UCSD-AML1 (cell line): ENCODE data around the gene UBL3.

Experiments
- DNase-seq: peaks from one replicate; lab custom pipeline; 2025; ENCODE audit not compliant: unreplicated experiment; lab: John Stamatoyannopoulos, UW

UBL3 gene

GRCh38 chr13:29857085-29857484 lies 6.7 kb upstream of the UBL3 start:
- DNase-seq, result no peak

DNA sequence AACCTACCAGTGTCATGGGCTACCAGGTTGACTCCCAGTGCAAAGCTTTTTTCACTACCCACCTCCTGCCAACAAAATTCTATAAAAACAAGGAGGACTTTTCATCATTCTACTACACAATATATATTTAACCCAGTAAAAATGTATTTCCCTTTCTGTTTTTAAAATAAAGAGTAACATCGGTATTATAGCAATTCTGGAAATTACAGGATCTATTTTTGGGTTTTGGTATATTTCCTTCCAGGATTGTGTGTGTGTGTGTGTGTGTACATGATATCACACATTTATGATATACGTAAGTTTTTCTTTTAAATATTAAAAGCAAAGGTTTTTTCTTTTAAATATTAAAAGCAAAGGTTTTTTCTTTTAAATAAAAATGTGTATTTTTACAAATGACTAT lies 6.0 kb upstream of the UBL3 start:
- no peak for DNase-seq

- no peak for DNase-seq
Observed at GRCh38 chr13:29855784-29856183, 5.4 kb upstream of the UBL3 start.

DNA sequence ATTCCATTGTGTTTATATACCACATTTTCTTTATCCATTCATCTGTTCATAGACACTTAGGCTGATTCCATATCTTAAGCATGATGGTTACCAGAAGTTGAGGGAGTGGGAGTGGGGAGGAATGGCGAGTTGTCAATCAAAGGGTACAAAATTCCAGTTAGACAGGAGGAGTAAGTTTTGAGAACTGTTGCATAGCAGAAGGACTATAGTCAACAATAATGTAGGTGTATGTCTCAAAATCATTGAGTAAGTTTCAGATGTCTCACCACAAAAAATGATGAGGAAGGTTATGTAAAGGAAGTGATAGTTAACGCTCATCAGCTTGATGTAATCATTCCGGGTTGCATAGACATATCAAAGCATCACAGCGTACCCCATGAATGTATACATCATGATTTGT lies 4.6 kb upstream of the UBL3 start:
- no peak for DNase-seq

- no peak for DNase-seq
Observed at GRCh38 chr13:29853131-29853530, 2.7 kb upstream of the UBL3 start.

DNA sequence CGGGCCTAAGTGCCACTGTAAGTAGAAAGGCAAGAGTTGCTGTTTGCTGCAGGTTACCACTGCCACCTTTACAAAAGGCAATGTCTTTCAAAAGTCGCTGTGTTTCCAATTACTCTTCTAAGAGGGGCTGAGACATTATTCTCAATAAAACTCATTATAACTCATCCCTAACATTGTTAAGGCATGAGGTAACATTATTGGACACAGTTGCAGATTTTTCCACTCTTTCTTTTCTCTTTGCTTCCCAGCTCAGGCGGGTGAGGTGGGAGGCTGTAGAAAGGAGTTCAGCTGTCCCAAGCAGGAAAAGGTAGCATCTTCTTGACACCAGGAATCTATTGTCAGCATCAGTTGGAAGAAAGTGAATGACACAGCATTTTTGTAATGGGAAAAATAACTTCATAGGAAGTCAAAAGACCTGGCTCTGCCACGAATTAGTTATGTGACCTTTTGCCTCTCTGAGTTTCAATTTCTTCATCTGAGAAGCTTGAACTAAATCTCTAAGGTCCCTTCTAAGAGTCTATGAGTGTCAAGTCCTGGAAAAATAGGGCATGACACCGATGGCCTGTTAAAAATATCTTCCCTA lies 2.1 kb upstream of the UBL3 start:
- DNase-seq, result no peak

- peak; percentile 55 for DNase-seq
Observed at GRCh38 chr13:29849731-29850212, 645 bp downstream of the UBL3 start.

DNA sequence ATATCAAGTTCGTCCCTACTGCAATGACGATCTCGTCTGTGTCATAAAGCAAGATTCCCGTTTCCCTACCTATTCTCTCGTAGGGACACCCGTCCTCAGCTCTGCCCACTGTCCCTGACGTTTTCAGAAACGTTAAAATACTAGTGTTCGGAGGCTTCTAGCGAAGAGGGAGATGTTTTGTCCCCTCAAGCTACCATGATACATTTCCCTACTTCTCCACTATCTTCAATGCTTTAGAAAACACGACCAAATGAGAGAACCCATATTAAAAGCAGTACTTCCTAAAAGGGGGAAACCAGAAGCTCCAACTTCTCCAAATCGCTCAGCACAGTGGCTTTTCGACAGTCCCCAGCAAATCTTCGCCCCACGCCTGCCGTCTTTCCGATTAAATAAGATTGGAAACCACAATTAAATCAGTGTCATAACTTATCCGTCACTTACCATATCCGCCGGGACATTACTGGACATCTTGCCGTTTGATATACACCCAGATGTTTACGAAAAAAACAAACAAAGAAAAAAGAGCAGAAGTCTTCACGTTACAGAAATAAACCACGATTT lies 1.3 kb downstream of the UBL3 start:
- peak; percentile 25 for DNase-seq

GRCh38 chr13:29847501-29847983 lies 2.9 kb downstream of the UBL3 start:
- peak; percentile 17 for DNase-seq

- no peak for DNase-seq
Observed at GRCh38 chr13:29846475-29847256, 3.8 kb downstream of the UBL3 start.

GRCh38 chr13:29845440-29846056 lies 4.9 kb downstream of the UBL3 start:
- DNase-seq, result no peak

DNA sequence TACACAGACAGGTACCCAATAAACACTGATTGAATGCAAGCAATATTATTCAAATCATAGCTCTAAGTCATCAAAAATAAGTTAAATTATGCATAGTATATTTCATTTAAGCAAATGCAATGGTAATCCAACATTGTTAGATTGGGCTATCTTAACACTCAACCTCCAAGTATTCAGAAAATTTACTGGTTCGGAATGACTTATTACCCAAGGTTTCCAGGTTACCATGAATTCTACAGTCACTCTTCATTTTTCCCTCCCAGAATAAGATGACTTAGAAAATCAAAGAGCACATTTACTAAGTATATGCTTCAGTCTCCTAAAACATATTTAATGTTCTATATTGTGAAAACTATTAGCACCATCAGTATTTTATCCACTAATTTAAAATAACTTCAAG lies 6.0 kb downstream of the UBL3 start:
- DNase-seq, result no peak

- DNase-seq, result no peak
Observed at GRCh38 chr13:29840585-29840984, 9.8 kb downstream of the UBL3 start.

- DNase-seq, result no peak
Observed at GRCh38 chr13:29835280-29836061, 14.9 kb downstream of the UBL3 start.

- no peak for DNase-seq
Observed at GRCh38 chr13:29832761-29833298, 17.6 kb downstream of the UBL3 start.

GRCh38 chr13:29830000-29830399 lies 20.4 kb downstream of the UBL3 start:
- DNase-seq, result no peak

DNA sequence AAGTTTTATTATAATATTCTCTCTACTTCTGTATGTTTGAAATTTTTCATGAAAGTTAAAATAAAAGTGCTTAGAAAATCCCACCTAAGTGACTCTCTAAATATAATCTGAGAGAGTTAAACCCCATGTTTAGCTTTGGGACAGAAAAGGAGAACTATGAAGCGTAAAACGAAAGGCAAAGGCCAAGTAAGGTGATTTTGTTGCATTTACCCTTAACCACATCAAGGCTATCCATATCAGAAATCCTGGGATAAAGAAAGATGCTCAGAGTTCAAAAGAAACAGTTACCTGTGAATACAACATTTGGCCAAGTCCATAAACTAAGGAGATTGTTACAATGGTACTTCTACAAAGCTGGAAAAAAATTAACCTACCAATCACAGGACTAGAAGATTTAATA lies 31.3 kb downstream of the UBL3 start:
- DNase-seq, result no peak

GRCh38 chr13:29817604-29818378 lies 32.6 kb downstream of the UBL3 start:
- no peak for DNase-seq

DNA sequence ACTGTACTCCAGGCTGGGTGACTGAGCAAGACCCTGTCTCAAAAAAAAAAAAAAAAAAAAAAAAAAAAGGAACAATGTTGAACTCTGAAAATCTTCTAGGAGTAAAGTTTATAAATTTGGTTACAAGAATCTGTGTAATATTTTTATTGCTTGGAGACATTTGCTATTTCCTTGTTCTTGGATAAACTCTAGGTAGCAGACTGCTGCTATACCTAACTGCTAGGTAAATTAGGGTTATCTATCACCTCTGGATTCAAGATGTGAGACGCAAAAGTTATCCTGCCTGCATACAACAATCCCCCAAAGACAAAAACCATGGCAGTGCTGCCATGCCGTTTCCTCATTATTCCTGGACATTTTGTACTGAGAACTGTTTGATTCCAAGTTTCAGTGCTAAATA lies 33.7 kb downstream of the UBL3 start:
- DNase-seq, result no peak

DNA sequence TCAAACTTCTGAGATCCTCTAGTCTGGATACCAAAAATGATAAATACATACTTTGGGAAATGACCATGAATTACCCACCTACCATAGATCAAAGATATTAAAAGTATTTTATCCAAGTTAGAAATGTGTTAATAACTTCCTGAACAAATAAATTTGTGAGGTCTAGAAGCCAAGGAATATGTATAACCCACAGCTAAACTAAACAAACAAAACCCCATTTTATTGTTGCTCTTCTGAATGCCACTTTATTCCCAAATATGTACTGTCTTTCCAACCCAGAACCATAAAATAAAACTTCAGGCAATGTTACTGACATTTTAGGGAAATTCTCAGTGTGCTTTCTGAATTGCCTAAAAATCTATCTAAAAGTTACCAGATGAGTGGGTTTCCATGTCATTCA lies 35.1 kb downstream of the UBL3 start:
- no peak for DNase-seq
